Muscle of back (tissue), 11 donors: Measurements from ENCODE around the gene C4orf50. TPM values are rescaled to one million over a fixed set of nuclear protein-coding genes. Genes with fewer than 3 reads are reported as not detected.
"Not testable (repeated sequence)": the region's sequence is repeated elsewhere in the genome, so short reads cannot be mapped to it uniquely, and the experiment has no call there.

Experiments used
- DNase-seq, 3 donors: peaks; one replicate each; pipeline versions ENCODE4 v3.0.0 to v3.0.0-alpha.2; 2013
- polyA plus RNA-seq, 10 donors: library from polyadenylated mRNA; unstranded; fragments of 120-200 nt; gene quantifications; one replicate each; pipeline ENCODE4 v1.2.1, GENCODE V29; 2013; ENCODE audit not compliant: insufficient read length in 10 of 10

The C4orf50 gene
- polyA plus RNA-seq, 10 donors = 0.01 to 0.04 (median 0.01) TPM; not detected in 7

GRCh38 chr4:6017030-6017429 lies 1.2 kb downstream of the C4orf50 start:
- DNase-seq = no peak

- no peak for DNase-seq
Observed at GRCh38 chr4:6013564-6013963, 4.7 kb downstream of the C4orf50 start.

DNA sequence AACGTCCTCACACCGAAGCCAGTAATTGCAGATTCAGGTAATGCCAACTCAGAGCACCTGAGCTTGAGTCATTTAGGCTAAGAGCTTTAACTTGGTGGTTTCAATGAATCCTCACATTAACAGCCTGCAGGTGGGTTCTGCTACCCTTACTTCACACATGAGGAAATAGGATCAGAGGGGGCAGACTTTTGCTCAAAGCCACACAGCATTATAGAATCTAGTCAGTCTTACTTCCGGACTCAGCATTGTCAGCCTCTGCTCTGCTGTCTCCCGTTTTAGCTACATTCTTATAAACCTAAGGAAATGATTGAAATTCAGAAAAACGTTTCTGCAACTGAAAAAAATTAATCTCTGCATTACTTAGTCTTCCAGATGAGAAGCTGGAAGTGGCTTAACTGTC lies 6.0 kb downstream of the C4orf50 start:
- DNase-seq = no peak

DNA sequence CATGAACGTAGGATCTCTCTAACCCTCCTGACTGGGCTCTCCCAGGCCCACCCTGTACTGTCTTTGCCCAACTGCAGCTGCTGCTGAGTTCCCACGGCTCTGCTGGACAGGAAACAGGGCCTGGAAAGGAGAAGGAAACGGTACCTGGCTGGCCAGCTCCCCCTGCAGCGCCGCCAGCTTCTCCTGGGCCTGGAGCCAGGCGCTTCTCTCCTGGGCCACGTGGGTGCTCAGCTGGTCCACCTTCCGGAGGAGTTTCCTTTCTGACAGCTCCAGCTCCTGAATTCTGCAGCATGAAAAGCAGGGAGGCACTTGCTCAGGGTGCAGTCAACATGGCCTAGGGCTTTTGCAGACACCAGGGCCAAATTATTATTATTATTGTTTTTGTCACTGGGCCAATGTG lies 6.5 kb downstream of the C4orf50 start:
- peak in 2 of 3 donors; percentile 21 to 22 for DNase-seq

DNA sequence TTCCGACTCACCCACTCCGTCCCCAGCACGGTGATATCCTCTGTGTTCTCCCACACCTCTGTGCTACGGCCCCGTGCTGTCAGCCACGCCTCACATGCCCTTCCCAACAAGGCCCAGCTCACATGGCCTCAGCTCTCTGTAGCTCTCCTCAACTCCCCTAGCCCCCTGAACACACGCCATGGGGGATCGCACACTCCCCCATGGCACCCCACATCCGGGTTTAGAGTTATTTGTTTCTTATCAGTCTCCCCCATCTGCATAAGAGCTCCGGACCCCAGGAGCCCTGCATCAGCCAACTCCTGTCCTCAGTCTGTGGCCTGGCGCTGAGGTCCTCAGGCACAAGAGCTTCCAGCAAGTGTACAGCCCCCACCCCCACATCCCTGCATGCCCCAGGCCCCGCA lies 7.0 kb downstream of the C4orf50 start:
- no peak for DNase-seq

- DNase-seq = no peak
Observed at GRCh38 chr4:6010789-6011188, 7.4 kb downstream of the C4orf50 start.

- DNase-seq = no peak
Observed at GRCh38 chr4:6009452-6009851, 8.8 kb downstream of the C4orf50 start.

GRCh38 chr4:6008766-6009385 lies 9.4 kb downstream of the C4orf50 start:
- DNase-seq = no peak

DNA sequence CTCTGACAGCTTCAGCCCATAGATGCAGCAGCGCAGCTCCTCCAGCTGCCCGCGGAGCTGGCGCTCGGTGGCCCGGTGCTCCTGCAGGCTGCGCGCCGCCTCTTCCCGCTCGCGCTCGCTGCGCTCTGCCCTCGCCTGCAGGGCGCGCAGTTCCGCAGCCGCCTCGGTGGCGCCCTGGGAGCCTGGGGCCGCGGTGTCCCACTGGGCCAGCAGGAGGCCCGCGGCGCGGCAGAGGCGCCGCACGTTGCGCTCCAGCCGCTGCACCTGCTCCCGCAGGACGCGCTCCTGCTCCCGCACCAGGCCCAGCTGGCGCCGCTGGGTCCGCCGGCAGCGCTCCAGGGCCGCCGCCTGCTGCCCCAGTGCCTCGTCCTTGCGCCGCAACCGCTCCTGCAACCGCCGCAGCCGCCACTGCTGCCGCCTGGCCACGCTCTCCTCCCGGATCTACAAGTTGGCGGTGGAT lies 10.1 kb downstream of the C4orf50 start:
- DNase-seq = no peak

- DNase-seq = no peak
Observed at GRCh38 chr4:6005175-6005574, 13.1 kb downstream of the C4orf50 start.

GRCh38 chr4:6003485-6003884 lies 14.7 kb downstream of the C4orf50 start:
- DNase-seq = not testable (repeated sequence)

DNA sequence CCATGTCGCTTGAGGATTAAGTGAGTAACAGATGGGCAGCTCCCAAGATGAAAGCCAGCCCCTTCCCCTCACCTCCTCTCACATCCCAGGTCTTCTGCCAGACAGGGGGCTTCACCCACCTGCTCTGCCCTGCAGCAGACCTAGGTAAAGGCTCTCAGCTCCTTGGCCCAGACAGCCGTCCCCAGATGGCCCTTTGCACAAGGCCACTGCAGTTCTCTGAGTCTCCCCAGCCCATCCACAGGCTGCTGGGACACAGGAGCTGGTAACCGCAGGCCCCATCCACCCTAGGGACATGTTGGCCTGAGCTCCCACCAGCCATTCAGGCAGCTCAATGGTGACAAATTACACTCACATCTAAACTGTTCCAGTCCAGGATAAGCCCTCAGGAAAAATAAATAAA lies 15.3 kb downstream of the C4orf50 start:
- no peak for DNase-seq

DNA sequence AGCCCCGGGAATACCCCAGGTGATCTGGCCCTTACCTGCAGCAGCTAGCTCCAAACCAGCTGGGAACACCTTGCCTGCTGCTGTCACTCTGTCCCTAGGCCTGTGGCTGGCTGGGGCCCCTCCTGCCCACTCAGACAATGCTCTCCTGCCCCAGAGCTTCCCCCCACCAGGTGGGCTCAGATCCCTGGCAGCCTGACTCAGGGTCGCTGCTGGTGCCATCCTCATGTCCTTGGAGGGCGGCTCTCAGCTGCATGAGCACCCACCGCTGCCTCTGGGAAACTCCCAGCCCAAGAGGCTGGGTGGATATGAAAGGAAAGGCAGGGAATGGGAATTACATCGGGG lies 15.8 kb downstream of the C4orf50 start:
- no peak for DNase-seq

- DNase-seq = no peak
Observed at GRCh38 chr4:6001680-6002491, 16.3 kb downstream of the C4orf50 start.

- DNase-seq = no peak
Observed at GRCh38 chr4:5999830-6000365, 18.3 kb downstream of the C4orf50 start.

- DNase-seq = no peak
Observed at GRCh38 chr4:5999356-5999755, 18.9 kb downstream of the C4orf50 start.

- peak; percentile 43 to 78 (median 69) for DNase-seq
Observed at GRCh38 chr4:5998333-5998936, 19.8 kb downstream of the C4orf50 start.

DNA sequence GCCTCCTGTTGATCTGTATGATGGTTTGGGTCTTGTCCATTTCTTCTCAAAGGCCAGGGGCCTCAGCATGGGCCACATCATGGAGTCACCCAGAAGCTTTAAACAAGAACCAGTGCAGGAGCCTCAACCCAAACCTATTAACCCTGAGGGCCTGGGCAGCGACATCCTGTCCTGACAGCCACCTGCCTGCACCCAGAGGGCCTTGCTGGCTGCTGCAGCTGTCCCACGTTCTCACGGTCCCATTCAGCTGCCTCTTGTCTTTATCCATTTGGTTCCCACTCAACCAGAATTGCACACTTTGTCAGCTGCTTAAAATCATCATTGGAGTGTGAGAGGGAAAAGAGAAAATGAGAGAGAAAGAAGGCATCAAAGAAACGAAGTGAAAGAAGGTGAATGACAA lies 21.6 kb downstream of the C4orf50 start:
- no peak for DNase-seq

DNA sequence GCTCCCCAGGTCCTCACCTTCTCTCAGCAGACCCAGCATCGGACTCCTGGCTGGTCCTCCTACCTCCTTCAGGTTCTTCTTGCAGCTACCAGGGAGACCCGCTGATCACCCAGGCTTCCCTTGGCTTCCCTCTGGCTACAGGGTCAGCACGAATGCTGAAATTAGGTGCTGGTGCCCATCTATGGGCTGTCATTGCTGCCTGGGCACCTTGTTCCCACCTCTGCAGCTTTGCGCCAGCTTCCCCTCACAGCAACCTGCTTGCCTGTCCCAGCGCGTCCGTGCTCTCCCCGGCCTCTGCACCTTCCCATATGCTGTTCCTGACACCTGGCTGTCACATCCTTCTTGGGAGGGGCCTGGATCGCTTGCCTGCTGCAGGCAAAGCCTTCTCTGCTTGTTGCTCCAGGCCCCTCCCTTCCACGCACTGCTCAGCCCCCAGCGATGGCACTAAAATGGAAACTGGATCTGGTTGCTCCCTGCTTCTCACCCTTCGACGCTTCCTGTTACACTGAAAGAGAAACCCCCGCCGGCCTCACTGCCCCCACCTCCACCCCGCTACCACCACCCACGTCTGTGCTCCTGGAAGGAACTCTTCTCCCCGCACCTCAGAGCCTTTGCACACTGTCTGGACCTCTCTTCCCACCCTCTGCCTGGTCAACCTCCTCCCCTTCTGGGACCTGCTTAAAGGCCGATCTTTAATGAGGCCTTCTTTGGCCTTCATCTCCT lies 22.2 kb downstream of the C4orf50 start:
- no peak for DNase-seq

DNA sequence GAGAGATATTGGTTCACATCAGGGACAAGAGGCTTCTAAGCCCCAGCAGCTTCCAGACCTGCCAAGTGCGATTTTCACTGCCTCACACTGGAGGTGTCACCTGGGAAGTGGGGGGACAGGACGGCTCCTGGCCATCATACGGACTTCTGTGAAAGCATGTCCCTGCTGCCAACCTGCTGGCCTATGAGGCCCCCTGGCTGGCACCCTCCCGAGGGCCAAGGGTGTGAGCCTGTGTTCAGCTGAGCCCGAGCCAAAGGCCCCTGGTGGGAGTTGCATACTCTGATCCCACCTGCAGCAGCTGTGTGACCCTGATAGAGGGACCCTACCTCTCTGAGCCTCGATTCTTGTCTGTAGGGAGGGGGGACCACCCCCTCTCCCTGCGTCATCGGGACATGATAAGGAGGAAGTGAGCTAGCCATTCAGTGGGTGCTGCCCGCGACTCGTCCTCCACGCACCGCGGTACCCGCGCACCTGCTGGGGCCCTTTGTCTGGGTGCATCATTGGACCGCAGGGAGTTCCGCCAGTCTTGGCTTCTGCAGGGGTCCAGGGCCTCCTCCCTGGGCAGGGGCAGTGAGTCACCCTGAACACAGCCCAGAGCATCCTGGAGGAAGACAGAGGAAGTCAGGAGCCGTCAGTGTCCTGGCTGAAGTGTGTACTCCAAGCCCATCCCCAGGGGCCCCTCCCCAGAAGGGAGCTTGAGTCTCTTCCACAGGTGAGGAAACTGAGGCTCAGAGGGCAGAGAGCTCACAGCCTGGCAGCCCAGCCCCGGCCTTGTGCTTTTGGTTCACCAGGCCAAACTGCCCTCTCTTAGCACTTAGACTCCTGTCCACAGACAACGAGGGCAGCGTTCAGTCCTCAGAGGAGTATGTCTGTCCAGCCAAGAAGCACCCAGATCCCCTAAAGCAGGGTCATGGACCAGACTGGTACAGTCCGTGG lies 24.1 kb downstream of the C4orf50 start:
- DNase-seq = no peak

- not testable (repeated sequence) for DNase-seq
Observed at GRCh38 chr4:5993346-5993745, 24.9 kb downstream of the C4orf50 start.
